NCI-H748 treated with DMSO at 0.1 percent for 48 hours (cell line): ENCODE measurements around the gene FARS2.

Experiments used
- DNase-seq: peaks from one replicate; lab custom pipeline; 2025; lab: John Stamatoyannopoulos, UW

FARS2 gene

GRCh38 chr6:5762561-5762968 lies 501.3 kb downstream of the FARS2 start:
- DNase-seq, result no peak

- DNase-seq, result no peak
These were observed 502.1 kb downstream of the FARS2 start for GRCh38 chr6:5763407-5763806.

DNA sequence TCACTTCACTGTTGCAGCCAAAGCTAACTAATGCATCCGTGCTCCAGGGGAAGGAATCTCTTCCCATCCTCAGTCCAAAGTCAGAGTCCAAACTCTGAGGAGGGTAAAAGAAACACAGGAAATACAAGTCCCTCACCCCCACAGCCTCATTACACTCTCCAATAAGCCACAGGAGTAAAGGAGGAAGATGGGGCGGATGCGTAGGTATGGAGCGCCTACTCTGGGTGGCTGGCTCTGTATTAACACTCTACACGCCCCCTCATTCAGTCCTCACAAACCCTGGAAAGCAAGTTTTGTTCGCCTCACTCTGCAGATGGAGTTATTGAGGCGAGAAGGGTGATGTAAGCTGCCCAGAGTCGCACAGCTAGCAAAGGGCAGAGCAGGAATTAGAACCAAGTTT lies 502.6 kb downstream of the FARS2 start:
- DNase-seq, result no peak

GRCh38 chr6:5764401-5764955 lies 503.2 kb downstream of the FARS2 start:
- DNase-seq, result no peak

DNA sequence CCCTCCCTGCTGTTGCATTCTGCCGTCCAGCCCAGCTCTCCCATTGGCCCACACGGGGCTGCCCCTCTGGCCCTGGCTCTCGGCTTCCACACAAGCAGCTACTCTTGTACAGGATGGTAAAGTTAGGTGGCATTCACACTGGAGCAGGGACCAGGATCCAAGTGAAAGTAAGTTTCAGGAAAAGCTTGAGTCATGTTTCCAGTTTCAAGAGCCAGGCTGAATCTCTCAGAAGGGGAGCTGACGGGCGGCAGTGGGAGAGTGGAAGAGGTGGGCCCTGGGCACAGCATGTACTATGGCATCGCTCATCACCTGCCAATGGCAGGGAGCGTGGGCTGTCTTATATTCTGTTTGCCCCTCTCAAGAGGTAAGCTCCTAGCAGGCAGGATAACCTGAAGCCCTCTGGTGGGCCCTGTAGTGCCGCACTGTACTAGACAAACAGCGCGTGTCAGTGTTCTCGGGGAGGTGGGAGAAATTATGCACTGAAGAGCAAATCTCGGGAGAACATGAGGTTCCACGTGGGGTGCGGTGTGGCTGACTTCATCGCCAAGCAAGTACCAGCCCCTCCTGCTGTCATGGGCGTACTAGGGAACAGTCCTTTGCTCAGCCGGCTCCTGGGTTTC lies 503.9 kb downstream of the FARS2 start:
- DNase-seq, result no peak

DNA sequence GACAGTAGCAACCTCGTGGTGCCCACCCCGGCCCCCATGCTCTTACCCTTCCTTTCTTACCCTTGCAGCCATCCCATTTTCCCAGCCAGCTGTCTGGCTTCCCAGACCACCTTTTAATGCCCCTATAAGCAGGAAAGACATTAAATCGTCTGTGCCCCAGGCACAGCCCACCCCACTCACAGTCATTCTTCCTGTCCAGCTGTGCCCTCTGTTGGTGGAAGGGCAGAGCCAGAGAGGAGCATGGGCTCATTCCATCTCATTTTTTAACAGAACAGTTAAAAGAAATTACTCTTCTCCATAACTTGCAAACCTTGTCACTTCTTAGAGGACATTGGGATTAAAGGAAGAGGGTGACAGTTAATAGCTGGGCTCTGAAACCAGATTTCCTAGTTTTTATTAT lies 504.9 kb downstream of the FARS2 start:
- DNase-seq, result no peak

DNA sequence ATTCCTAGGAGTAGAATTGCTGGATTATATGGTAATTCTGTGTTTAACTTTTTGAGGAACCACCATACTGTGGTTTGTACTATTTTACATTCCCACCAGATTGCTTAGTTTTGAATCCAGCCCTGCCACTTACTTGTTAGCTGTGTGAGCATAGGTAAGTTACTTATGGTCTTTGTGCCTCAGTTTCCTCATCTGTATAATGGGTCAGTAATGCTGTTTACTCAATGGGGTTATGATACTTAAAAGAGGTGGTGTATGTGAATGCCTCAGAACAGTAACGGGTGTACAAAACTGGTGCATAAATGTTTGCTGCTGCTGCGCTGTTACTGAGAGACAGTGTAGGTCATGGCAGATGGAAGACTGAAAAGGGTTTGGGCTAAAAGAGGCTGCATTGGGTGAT lies 506.2 kb downstream of the FARS2 start:
- DNase-seq, result no peak

- DNase-seq, result no peak
These were observed 509.9 kb downstream of the FARS2 start for GRCh38 chr6:5771211-5771610.

DNA sequence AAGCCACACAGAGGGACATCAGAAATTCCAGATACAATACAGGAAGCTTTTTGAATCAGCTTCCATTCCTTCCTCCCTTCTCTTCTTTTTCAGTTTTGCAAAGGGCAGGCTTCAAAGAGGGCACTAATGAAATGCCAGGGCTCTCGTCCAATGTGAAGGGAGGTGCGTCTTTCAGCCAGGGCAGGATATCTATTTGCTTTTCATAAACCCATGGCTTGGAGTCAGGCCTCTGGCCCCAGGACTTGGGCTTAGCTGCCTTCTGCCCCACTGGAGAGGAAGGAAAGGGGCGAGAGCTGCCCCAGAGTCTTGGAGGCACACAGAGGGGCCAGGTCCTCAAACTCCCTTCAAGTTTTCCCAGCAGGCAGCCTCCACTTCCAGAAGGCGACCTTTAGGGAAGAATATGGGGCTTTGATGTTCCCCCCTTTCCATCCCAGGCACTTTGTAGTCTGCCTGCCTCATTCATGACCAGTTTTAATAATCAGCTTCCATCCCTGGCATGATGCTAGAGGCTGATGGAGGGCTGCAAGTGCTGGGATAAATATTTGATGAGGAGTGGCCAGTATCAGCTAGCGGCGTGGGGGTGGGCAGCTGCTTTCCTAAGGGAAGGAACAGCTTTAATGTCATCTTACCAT lies 510.6 kb downstream of the FARS2 start:
- DNase-seq, result no peak

DNA sequence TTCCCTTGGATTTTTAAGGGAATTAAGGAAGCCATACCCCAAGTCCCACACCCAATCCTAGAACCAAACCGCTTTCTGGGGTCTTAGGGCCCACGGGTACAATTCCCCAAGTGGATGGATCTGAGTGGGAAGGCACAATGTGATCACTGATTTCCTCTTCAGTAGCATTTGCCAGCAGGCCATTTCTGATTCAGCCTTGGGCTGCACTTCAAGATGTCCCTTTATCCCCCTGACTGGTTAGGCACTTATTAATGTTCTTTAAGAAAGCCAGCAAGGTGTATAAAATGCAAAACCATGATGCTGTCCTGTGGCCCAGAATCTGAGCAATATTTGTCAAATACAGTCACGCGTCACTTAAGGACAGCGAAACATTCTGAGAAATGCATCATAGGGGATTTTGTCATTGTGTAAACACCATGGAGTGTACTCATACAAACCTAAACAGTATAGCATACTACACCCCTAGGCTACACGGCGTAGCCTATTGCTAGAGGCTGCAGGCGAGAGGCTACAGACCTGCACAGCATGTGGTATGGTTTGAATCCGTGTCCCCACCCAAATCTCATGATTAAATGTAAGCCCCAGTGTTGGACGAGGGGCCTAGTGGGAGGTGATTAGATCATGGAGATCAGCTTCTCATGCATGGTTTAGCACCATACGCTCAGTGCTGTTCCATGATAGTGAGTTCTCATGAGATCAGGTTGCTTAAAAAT lies 511.3 kb downstream of the FARS2 start:
- DNase-seq, result no peak

DNA sequence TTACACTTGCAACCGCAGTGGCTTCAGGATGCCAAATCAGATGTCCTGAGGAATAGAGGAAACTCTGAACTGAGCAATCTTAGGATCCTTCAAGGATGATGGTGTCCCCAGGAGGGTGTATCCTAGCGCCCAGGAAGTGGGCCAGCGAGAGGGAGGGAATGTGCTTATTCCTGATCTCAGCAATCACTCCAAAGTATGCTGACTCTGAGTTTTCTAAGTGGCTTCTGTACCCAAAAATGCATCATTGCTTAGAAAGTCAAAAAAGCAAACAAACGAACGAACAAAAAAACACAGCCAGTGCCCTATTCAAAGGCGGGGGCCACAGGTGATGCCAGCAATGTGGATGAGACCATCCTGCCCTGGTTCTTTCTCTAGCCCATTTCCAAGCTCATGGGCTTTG lies 514.8 kb downstream of the FARS2 start:
- no peak for DNase-seq

GRCh38 chr6:5776706-5777390 lies 515.5 kb downstream of the FARS2 start:
- DNase-seq, result no peak

DNA sequence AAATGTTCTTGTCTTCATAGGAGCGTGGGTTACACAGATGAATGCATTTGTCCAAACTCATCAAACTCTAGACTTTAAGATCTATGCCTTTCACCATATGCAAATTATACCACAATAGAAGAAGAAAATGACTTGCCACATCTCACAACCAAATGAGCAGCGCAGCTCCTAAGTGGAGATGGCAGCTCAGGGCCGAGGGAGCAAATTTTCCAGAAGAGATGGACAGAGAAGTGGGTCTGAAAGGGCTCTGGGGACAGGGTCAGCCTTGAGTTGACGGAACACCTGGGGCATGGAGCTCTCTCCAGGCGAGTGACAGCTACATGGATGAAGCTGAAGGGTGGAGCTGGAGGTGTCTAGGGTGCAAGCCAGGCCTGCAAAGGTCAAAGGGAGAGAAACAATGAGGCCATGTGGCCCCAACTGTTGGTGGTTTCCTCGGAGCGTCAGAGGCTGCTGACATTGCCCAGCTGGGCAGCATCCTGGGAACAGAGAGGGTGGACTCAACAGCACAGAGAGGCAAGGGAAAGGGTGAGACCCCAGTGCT lies 517.1 kb downstream of the FARS2 start:
- no peak for DNase-seq

DNA sequence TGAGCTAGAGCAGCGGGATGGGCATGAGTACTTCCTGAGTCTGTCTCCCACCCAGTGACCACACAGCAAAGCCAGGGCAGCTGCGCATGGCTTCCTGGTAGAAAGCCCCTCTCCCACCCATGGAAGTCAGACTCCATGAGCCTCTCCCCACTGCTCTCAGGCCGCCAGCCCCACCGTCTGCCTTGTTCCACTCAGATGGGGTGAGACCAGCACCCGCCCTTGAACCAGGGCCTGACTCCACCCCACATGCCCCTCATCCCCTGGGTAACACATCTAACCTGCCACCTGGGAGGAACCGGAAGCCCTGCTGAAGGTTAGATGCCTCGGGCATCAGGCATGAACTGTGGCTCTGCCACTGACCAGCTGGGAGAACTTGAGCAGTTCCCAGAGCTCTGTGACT lies 517.6 kb downstream of the FARS2 start:
- DNase-seq, result no peak

DNA sequence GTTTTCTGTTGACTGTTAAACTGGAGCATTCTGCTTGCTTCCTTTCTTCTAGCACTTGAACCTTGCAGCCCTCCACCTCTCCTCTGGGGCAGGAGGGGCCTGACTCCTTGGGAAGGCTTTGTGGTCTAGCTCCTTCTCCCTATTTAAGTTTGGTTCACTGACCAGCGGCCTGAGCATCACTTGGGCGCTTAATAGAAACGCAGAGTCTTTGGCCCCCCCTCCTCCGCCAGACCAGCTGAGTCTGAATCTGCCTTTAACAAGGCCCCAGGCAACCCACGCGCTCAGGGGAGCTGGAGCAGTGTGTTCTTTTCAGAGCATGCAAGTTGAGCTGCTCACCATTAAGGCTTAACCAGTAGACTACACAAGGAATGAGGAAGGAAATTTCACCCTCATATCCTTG lies 519.7 kb downstream of the FARS2 start:
- DNase-seq, result no peak

DNA sequence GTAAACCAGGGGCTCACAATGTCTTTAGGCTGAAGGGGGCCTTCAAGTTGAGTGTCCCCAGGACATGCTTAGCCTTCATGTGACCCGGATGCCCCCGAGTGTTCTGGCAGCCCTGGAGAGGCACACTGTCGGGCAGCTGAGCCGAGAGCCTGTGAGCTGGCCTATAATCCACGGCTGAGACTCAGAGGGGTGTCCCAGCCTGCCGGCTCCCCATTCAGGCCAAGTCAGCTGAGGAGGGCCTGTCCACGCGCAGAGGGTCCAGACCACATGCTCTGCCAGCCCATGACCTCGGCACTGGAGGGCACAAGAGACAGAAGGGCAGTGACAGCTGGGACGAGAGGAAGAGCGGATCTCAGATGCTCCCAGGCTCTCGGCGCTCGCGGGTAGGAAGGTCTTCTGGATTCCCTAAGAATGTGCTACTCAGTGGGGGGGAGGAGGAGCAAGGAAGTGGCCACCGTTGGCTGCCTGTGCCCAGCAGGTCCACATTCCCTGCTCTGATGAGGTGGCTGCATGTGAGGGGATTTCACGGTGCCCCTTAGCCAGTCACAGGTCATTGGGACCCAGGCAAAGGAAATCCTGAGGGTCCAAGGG lies 520.7 kb downstream of the FARS2 start:
- no peak for DNase-seq

DNA sequence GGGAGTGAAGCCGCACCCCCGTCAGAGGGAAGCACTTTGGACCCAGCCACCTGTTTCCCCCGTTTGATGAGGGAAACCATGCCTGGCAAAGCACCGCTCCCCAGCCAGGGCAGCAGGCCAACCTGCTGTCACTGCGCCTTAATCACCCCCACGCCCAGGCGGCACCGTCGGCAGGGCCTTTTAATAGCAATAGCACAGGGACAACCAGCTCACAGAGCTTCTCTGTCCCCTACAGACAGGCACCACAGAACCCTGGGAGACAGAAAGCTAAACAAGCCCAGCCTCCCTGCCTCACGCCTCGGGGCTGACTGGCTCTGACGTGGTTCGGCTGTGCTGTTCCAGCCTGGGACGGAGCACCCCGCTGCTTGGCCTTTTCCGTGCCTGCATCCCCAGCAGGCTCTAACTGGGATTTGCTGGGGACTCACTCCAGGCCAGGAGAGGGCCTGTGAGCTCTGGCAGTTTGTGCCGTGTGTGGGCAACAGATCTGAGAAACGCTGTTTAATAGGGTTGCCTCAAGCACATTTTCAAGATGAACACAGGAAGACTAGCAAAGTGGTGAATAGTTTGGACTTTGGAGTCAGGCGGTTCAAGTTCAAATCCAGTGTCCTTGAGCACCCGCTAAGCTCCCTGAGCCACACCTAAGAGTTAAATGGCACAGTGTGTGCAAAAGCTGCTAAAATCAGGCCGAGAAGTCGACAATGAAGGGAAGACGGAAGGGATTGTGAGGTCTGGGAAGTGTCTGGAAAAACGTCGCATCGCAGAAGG lies 521.7 kb downstream of the FARS2 start:
- DNase-seq, result no peak

DNA sequence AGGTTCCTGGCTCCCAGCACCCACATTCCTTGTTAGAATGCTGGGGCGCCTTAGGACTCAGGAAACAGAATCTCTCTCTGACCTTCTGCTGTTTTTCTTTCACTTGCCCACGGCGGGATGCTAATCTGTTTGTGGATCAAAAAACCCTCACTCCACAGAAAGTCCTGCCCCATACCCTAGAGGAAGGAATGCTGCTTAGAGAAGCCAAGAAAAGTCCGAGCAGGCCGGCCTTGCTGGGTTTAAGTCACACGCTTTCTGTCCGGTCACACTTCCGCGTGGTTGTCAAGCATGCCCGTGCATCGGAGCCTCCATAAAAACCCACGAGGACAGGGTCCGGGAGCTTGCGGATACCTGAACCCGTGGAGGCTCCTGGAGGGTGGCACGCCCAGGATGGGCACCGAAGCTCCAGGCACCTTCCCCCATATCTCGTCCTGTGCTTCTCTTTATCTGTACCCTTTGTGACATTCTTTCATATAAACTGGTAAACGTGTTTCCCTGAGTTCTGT lies 522.3 kb downstream of the FARS2 start:
- DNase-seq, result no peak

DNA sequence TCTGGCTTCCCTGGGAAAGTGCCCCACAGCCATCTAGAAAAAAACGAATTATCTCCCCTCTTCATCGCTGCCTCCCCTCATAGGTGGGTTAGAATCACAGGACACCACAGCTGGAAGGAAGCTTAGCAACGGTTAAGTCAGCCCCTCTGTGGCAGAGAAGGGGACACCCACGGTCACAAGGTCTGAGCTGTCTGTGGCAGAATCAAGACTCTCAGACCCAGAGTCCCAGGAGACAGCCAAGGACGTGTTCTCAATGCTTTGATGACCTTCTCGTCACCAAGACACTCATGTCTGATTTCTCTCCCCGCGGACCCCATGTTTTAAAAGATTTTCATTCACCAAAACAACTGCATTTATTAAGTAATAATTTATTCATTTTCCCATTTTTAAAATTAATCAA lies 523.9 kb downstream of the FARS2 start:
- no peak for DNase-seq

GRCh38 chr6:5786321-5786968 lies 525.1 kb downstream of the FARS2 start:
- no peak for DNase-seq
